Liver (tissue), 9 donors: ENCODE data around the gene ARMC2. TPM values are rescaled to one million over a fixed set of nuclear protein-coding genes. Genes with fewer than 3 reads are reported as not detected.

Source experiments
- DNase-seq: peaks from one replicate; pipeline ENCODE4 v3.0.0-alpha.2; 2017; ENCODE audit warnings: low spot score
- H3K27ac ChIP-seq, 2 donors: one replicate each; pipeline ENCODE4 v1.7.0; 2013; ENCODE audit warnings: inconsistent platforms in 2 of 2, low read length in 2 of 2, control low read depth in 1 of 2, low read depth in 1 of 2, mild to moderate bottlenecking in 1 of 2
- H3K27me3 ChIP-seq, 4 donors: one replicate each; pipeline versions ENCODE4 v1.6.1 to v1.7.0; 2013; ENCODE audit warnings: low read length in 3 of 4, inconsistent platforms in 1 of 4, mild to moderate bottlenecking in 1 of 4, moderate library complexity in 1 of 4; ENCODE audit not compliant: control insufficient read depth in 4 of 4, insufficient read depth in 4 of 4
- H3K36me3 ChIP-seq, 4 donors: one replicate each; pipeline versions ENCODE4 v1.6.1 to v1.7.0; 2013; ENCODE audit warnings: low read length in 3 of 4, mild to moderate bottlenecking in 3 of 4, low read depth in 1 of 4, moderate library complexity in 1 of 4; ENCODE audit not compliant: control insufficient read depth in 4 of 4, insufficient read depth in 3 of 4
- H3K4me1 ChIP-seq, 4 donors: one replicate each; pipeline versions ENCODE4 v1.6.1 to v1.7.0; 2013; ENCODE audit warnings: low read length in 3 of 4, mild to moderate bottlenecking in 3 of 4, moderate library complexity in 1 of 4; ENCODE audit not compliant: control insufficient read depth in 4 of 4, insufficient read depth in 4 of 4
- H3K4me3 ChIP-seq, 3 donors: one replicate each; pipeline versions ENCODE4 v1.6.1 to v1.7.0; 2013; ENCODE audit warnings: low read length in 3 of 3, control low read depth in 1 of 3, low read depth in 1 of 3, mild to moderate bottlenecking in 1 of 3
- H3K9ac ChIP-seq, 2 donors: one replicate each; pipeline ENCODE4 v1.7.0; 2013; ENCODE audit warnings: low read length in 2 of 2, mild to moderate bottlenecking in 2 of 2, moderate library complexity in 2 of 2, control low read depth in 1 of 2, low read depth in 1 of 2
- H3K9me3 ChIP-seq, 4 donors: one replicate each; pipeline versions ENCODE4 v1.6.1 to v1.7.0; 2013; ENCODE audit warnings: low read length in 3 of 4; ENCODE audit not compliant: control insufficient read depth in 4 of 4
- EGR1 ChIP-seq, 2 donors: IDR thresholded peaks; 2 replicates each; pipeline ENCODE4 v1.6.1; 2016 to 2018; ENCODE audit warnings: antibody characterized with exemption in 2 of 2, low read depth in 2 of 2
- FOXA2 ChIP-seq: IDR thresholded peaks from 2 replicates; pipeline ENCODE4 v1.6.1; 2016; ENCODE audit warnings: antibody characterized with exemption
- GABPA ChIP-seq, 2 donors: IDR thresholded peaks in 1 of 2; conservative IDR thresholded peaks in 1 of 2; 2 replicates each; pipeline ENCODE4 v1.6.1; 2016; ENCODE audit warnings: antibody characterized with exemption in 2 of 2, mild to moderate bottlenecking in 1 of 2, moderate library complexity in 1 of 2
- HNF4A ChIP-seq, 2 donors: conservative IDR thresholded peaks; 2 replicates each; pipeline ENCODE4 v1.6.1; 2016; ENCODE audit warnings: antibody characterized with exemption in 2 of 2, mild to moderate bottlenecking in 2 of 2
- HNF4G ChIP-seq: IDR thresholded peaks from 2 replicates; pipeline ENCODE4 v1.6.1; 2016; ENCODE audit warnings: antibody characterized with exemption
- JUND ChIP-seq, 2 donors: IDR thresholded peaks; 2 replicates each; pipeline ENCODE4 v1.6.1; 2016; ENCODE audit warnings: antibody characterized with exemption in 2 of 2
- NR2F2 ChIP-seq: IDR thresholded peaks from 2 replicates; pipeline ENCODE4 v1.6.1; 2016; ENCODE audit warnings: antibody characterized with exemption
- RAD21 ChIP-seq, 2 donors: IDR thresholded peaks; 2 replicates each; pipeline ENCODE4 v1.6.1; 2016; ENCODE audit warnings: antibody characterized with exemption in 2 of 2, mild to moderate bottlenecking in 2 of 2
- RXRA ChIP-seq, 2 donors: IDR thresholded peaks; 2 replicates each; pipeline ENCODE4 v1.6.1; 2017 to 2018; ENCODE audit warnings: antibody characterized with exemption in 2 of 2, mild to moderate bottlenecking in 1 of 2
- SP1 ChIP-seq: IDR thresholded peaks from 2 replicates; pipeline ENCODE4 v1.6.1; 2018; ENCODE audit warnings: antibody characterized with exemption, mild to moderate bottlenecking
- TAF1 ChIP-seq: conservative IDR thresholded peaks from 2 replicates; pipeline ENCODE4 v1.6.1; 2016; ENCODE audit warnings: antibody characterized with exemption, mild to moderate bottlenecking
- WGBS: extraction: QIAGEN DNeasy Blood & Tissue Kit; methylation state at CpG from one replicate; pipeline ENCODE4 v1.1.7; 2013; 5-methylcytosine and 5-hydroxymethylcytosine counted together
- polyA plus RNA-seq, 2 donors: library from polyadenylated mRNA; stranded (reverse) in 1 of 2; unstranded in 1 of 2; fragments of 200-250 nt in 1 of 2; fragments of >200 nt in 1 of 2; fragmentation: Nextera tagmentation in 1 of 2; extraction: Ambion mirVana in 1 of 2; gene quantifications; one replicate each; pipeline versions ENCODE4 v1.2.1 to v1.2.3, GENCODE V29; 2013 to 2015
- total RNA-seq, 2 donors: library from RNA; depleted of rRNA; stranded (reverse); fragments of >200 nt; gene quantifications; one replicate each; pipeline ENCODE4 v1.2.3, GENCODE V29; 2014
- TF ChIP-seq, protein P1 (sequence below): fragments of 150-350 bp; IDR thresholded peaks from 2 replicates; pipeline ENCODE4 v1.5.1; 2017; ENCODE audit warnings: improper control_type of control experiment, low read depth, low read length; ENCODE audit not compliant: missing input control
- TF ChIP-seq, protein P2 (sequence below): IDR thresholded peaks from 2 replicates; pipeline ENCODE4 v1.6.1; 2016; ENCODE audit warnings: antibody characterized with exemption, mild to moderate bottlenecking
- TF ChIP-seq, protein P3 (sequence below): IDR thresholded peaks from 2 replicates; pipeline ENCODE4 v1.6.1; 2016; ENCODE audit warnings: antibody characterized with exemption
- donor health status: healthy.
- donor health status: healthy.
- donor health status: healthy.
- donor health status: healthy.
- donor health status: healthy.

Gene ARMC2
- total and polyA plus RNA-seq, 4 donors: 0.24 to 1.5 (median 0.73) TPM

DNA sequence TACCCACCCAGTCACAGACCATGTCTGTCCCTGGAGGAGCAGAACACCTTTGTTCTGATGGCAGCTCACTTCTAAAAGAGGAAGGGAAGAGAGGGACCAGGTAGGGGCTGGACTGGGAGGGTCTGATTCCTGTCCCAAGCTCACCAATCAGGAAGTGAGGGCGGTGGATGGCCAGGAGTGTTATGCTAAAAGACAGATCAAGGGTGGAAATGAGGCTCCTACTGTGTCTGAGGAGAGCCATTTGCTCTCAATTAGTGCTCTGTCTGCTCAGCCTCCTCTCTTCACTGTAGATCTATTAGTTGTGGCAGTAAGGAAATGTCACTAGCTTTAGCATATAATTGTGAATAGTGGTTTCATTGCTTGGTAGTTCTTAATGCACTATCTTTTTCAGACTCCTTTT lies 72.5 kb downstream of the ARMC2 start:
- Histone ChIP-seq H3K36me3 (no peaks in the 10 kb centered on the region), H3K27me3 (no peaks in the 10 kb centered on the region), H3K27ac (no peak overlapping the region), H3K9me3 (no peaks in the 10 kb centered on the region), H3K4me3 (no peak overlapping the region), H3K9ac (no peak overlapping the region), H3K4me1 (peaks cover 0 to 2% (median 0%) of the 10 kb centered on the region in 4 donors)
- TF ChIP-seq RXRA (IDR thresholded peaks at IDR 0.05) (no peak), HNF4A (conservative IDR thresholded peaks at IDR 0.05) (no peak), NR2F2 (no peak), RAD21 (IDR thresholded peaks at IDR 0.05) (no peak)
- TF ChIP-seq, protein P1, sequence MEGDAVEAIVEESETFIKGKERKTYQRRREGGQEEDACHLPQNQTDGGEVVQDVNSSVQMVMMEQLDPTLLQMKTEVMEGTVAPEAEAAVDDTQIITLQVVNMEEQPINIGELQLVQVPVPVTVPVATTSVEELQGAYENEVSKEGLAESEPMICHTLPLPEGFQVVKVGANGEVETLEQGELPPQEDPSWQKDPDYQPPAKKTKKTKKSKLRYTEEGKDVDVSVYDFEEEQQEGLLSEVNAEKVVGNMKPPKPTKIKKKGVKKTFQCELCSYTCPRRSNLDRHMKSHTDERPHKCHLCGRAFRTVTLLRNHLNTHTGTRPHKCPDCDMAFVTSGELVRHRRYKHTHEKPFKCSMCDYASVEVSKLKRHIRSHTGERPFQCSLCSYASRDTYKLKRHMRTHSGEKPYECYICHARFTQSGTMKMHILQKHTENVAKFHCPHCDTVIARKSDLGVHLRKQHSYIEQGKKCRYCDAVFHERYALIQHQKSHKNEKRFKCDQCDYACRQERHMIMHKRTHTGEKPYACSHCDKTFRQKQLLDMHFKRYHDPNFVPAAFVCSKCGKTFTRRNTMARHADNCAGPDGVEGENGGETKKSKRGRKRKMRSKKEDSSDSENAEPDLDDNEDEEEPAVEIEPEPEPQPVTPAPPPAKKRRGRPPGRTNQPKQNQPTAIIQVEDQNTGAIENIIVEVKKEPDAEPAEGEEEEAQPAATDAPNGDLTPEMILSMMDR: no peak
- TF ChIP-seq, protein P2, sequence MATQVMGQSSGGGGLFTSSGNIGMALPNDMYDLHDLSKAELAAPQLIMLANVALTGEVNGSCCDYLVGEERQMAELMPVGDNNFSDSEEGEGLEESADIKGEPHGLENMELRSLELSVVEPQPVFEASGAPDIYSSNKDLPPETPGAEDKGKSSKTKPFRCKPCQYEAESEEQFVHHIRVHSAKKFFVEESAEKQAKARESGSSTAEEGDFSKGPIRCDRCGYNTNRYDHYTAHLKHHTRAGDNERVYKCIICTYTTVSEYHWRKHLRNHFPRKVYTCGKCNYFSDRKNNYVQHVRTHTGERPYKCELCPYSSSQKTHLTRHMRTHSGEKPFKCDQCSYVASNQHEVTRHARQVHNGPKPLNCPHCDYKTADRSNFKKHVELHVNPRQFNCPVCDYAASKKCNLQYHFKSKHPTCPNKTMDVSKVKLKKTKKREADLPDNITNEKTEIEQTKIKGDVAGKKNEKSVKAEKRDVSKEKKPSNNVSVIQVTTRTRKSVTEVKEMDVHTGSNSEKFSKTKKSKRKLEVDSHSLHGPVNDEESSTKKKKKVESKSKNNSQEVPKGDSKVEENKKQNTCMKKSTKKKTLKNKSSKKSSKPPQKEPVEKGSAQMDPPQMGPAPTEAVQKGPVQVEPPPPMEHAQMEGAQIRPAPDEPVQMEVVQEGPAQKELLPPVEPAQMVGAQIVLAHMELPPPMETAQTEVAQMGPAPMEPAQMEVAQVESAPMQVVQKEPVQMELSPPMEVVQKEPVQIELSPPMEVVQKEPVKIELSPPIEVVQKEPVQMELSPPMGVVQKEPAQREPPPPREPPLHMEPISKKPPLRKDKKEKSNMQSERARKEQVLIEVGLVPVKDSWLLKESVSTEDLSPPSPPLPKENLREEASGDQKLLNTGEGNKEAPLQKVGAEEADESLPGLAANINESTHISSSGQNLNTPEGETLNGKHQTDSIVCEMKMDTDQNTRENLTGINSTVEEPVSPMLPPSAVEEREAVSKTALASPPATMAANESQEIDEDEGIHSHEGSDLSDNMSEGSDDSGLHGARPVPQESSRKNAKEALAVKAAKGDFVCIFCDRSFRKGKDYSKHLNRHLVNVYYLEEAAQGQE: no peak
- DNase-seq: no peak
- WGBS: 87% methylated on average over 1 of the region's 1 CpG

DNA sequence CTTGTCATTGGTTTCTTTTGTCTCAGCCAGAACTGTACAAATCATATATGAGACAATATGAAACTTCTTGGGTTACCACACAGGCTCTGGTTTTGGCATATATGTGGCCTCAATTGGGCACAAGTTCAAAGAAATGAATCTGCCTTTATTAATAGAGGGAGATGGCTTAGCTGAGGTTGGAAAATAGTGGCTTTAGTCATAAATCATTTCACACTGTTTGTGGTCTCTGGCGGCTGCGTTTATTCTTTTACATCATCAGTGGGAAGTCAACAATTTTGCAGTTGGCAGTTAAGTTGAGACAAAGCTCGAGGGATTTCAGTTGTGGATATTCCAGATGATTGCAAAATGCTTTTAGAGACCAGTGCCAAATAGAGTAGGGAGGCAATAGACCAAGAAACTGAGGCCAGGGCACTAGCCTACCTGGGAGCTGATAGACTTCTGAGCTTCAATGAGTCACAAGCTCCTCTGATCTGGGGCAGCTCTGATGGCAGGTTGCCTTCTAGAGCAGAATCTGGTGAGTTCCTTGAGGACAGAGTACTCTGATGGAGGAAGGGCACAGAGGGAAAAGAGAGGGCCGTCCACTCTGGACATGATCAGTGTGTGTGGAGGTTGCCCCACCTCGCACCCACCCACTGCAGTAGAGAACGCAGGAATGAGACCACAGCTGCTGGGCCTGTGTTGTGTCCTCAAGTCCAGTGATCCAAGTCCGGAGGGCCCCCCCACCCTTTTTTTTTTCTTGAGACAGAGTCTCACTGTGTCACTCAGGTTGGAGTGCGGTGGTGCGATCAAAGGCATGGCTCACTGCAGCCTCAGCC lies 73.5 kb downstream of the ARMC2 start:
- no peaks in the 10 kb centered on the region for H3K9me3 ChIP-seq
- peaks cover 0 to 2% (median 0%) of the 10 kb centered on the region in 4 donors for H3K4me1 ChIP-seq
- 84% methylated on average over 9 of the region's 9 CpGs for whole genome bisulfite sequencing
- DNase-seq: no peak
- no peak overlapping the region for H3K27ac ChIP-seq
- H3K36me3 ChIP-seq: no peaks in the 10 kb centered on the region
- H3K9ac ChIP-seq: no peak overlapping the region
- no peaks in the 10 kb centered on the region for H3K27me3 ChIP-seq
- no peak overlapping the region for H3K4me3 ChIP-seq
- TF ChIP-seq GABPA (IDR thresholded peaks at IDR 0.05 in 1 of 2, conservative IDR thresholded peaks at IDR 0.05 in 1 of 2) (no peak), NR2F2 (peak; percentile 26)

DNA sequence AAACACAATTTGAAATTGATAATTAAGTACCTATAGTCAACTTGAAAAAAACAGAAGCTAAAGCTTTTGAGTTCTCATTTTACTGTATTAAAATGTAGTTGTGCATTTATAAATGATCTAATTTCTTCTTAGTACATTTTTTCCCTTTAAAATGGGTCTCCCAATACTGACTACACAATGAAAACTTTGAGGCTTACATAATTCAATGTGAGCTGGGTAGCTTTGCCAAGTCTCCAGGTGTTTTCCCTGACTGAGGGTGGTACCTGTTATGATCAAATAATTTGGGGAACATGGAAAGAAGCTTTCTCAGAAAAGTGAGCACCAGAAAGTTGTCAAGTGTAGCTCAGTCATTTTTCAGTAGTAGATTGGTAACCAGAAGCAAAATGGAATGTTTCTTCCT lies 74.3 kb downstream of the ARMC2 start:
- TF ChIP-seq, protein P2: no peak
- TF ChIP-seq EGR1 (IDR thresholded peaks at IDR 0.05; ENCODE audit: low read depth in 2 of 2) (no peak), FOXA2 (no peak), TAF1 (no peak), HNF4A (conservative IDR thresholded peaks at IDR 0.05) (no peak), NR2F2 (no peak), HNF4G (no peak), SP1 (no peak), JUND (IDR thresholded peaks at IDR 0.05) (no peak)
- TF ChIP-seq, protein P3, sequence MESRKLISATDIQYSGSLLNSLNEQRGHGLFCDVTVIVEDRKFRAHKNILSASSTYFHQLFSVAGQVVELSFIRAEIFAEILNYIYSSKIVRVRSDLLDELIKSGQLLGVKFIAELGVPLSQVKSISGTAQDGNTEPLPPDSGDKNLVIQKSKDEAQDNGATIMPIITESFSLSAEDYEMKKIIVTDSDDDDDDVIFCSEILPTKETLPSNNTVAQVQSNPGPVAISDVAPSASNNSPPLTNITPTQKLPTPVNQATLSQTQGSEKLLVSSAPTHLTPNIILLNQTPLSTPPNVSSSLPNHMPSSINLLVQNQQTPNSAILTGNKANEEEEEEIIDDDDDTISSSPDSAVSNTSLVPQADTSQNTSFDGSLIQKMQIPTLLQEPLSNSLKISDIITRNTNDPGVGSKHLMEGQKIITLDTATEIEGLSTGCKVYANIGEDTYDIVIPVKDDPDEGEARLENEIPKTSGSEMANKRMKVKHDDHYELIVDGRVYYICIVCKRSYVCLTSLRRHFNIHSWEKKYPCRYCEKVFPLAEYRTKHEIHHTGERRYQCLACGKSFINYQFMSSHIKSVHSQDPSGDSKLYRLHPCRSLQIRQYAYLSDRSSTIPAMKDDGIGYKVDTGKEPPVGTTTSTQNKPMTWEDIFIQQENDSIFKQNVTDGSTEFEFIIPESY: no peak
- no peaks in the 10 kb centered on the region for H3K27me3 ChIP-seq
- no peak overlapping the region for H3K9ac ChIP-seq
- DNase-seq: no peak
- H3K27ac ChIP-seq: no peak overlapping the region
- H3K4me3 ChIP-seq: no peak overlapping the region
- H3K9me3 ChIP-seq: no peaks in the 10 kb centered on the region
- H3K4me1 ChIP-seq: peaks cover 0 to 2% (median 0%) of the 10 kb centered on the region in 4 donors
- no peaks in the 10 kb centered on the region for H3K36me3 ChIP-seq
